ENCODE measurements around the gene LHPP. TPM values are rescaled to one million over a fixed set of nuclear protein-coding genes. Genes with fewer than 3 reads are reported as not detected.
"Not testable (repeated sequence)": the region's sequence is repeated elsewhere in the genome, so short reads cannot be mapped to it uniquely, and the experiment has no call there.

Gene LHPP
- polyA plus RNA-seq, 5 donors = 11.4 to 17.7 (median 13.0) TPM

GRCh38 chr10:124603376-124604213 is 142.0 kb downstream of the LHPP start:
- DNase-seq = no peak

DNA sequence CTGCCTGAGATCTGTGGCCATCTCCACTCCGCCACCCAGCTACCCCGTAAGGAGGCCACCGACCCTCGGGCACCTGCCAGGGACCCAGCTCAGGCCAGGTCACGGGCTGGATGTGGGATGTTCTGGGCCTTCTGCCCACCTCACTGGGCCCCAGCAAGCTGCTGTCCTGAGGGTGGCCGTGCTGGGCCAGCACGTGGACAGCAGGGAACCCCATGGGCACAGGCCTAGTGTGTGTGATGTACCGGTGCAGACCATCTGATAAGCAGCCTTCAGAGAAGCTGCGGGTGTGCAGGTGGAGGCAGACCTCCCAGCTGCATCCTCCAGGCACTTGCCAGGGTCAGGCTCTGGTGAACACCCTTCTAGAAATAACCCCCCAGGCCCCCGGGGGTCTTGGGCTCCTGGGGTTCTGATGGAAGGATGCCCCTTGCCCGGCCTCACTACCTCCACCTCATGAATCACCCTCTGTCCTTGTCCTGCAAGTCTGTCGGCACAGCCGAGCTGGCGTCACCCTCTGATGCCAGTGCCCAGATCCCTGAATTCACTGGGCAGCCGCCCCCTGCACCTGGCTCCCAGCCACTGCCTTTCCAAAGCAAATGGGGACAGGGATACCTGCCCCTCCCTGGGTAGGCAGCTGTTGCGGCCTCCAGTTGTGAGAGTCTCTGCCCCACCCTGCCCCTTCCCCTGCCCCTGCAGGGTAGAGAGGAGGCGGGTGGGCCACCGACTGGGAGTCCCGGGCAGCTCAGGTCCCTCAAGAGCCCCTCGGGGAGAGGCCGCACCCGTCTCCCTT is 142.8 kb downstream of the LHPP start:
- DNase-seq = no peak

- no peak for DNase-seq
Measured at GRCh38 chr10:124605001-124605370, 143.4 kb downstream of the LHPP start.

- DNase-seq = no peak
Measured at GRCh38 chr10:124605481-124605855, 143.8 kb downstream of the LHPP start.

GRCh38 chr10:124605856-124606812 is 144.5 kb downstream of the LHPP start:
- DNase-seq = no peak

DNA sequence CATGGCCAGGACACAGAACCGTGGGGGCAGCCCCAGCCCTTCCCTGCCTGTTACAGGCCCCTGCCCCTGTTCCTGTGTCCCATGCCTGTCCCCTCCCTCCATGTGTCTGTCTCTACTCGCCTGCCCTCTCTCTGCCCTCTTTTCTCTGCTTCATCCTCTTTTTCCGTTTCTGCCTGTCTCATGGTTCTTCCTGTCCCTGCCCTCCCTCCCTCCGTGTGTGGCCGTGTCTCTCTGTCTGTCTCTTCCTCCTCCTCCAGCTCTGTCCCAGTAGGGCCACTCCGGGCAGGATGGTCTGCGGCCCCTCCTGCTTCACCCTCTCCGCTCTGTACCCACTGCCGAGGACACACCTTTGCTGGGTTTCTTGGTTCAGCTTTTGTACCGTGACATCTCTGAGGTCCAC is 145.2 kb downstream of the LHPP start:
- no peak for DNase-seq

GRCh38 chr10:124607693-124608092 is 146.1 kb downstream of the LHPP start:
- DNase-seq = no peak

- DNase-seq = no peak
Measured at GRCh38 chr10:124608093-124608721, 146.6 kb downstream of the LHPP start.

DNA sequence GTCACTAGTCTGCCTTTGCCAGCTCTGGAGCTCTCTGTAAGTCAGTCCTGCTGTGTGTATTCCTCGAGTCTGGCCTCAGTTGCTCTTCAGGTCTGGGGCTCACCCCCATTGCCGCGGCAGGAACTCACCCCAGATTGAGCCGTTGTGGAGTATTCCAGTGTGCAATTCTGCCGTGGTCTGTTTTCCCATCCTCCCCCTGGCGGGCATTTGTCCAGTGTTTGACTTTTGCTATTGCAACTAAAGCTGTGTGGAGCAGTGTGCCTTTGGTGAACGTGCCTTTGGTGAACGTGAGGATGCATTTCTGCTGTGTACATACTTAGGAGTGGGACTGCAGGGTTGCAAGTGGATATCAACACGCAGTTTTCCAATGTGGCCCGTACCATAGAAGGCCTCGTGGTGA is 148.1 kb downstream of the LHPP start:
- DNase-seq = no peak

DNA sequence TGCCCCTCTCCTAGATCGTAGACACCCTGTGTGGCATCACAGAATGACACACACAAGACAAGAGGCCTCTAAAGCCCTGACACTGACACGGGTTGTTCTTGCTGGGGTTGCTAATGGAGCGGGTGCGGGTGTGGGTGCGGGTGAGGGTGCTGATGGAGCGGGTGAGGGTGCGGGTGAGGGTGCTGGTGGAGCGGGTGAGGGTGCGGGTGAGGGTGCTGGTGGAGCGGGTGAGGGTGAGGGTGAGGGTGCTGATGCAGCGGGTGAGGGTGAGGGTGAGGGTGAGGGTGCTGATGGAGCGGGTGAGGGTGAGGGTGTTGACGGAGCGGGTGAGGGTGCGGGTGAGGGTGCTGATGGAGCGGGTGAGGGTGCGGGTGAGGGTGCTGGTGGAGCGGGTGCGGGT is 148.6 kb downstream of the LHPP start:
- DNase-seq = not testable (repeated sequence)

- DNase-seq = not testable (repeated sequence)
Measured at GRCh38 chr10:124610851-124611250, 149.2 kb downstream of the LHPP start.

DNA sequence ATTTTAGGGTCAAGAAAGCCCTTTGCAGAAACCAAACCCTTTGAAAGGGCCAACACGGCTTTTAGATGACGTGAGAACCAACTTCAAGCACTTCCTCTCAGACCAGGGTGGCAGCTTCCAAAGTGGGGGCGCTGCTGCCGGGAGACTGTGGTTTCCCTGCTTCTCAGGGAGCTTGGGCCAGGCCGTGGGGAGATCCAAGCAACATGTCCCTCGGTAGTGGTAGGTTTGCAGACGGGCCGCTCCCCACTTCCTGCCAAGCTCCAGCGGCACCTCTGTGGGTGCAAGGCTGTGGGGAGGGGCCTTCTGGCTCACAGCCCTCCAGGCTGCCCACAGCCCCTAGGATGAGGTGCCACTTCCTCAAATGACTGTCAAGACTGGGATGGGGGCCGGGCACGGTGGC is 150.1 kb downstream of the LHPP start:
- no peak for DNase-seq

DNA sequence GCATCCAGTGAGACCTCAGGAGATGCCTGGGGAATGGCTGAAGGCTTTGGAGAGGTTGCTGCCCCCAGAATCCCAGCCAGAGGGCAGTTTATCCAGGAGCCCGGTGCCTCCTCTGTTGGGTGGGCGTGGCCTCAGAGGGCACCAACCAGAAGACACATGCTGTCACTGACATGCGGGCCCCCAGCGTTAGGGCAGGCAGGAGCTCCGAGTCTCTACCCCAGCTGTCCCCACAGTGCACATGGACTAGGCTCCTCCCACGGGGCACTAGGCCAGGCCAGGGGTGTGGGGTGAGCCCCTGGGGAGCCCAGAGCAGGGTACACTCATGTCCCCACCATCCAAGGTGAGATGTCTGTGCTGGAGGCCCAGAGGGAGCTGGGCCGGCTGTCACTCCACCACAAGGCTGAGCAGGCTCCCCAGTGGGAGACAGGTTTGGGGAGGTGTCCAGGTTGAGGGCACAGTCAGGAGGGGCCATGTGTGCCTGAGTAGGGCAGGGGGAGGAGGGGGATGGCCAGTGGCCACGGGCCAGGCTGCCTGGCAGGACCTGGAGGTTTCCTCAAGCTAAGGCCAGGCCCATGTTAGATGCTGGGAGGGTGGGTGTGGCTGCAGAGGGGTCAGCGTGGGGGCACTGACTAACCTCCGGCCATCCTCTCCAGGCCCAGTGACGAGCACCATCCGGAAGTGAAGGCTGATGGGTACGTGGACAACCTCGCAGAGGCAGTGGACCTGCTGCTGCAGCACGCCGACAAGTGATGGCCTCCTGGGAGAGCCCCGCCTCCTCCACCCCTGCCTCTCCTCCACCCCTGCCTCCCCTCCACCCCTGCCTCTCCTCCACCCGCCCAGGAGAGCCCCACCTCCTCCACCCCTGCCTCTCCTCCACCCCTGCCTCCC is 151.2 kb downstream of the LHPP start:
- DNase-seq = no peak

DNA sequence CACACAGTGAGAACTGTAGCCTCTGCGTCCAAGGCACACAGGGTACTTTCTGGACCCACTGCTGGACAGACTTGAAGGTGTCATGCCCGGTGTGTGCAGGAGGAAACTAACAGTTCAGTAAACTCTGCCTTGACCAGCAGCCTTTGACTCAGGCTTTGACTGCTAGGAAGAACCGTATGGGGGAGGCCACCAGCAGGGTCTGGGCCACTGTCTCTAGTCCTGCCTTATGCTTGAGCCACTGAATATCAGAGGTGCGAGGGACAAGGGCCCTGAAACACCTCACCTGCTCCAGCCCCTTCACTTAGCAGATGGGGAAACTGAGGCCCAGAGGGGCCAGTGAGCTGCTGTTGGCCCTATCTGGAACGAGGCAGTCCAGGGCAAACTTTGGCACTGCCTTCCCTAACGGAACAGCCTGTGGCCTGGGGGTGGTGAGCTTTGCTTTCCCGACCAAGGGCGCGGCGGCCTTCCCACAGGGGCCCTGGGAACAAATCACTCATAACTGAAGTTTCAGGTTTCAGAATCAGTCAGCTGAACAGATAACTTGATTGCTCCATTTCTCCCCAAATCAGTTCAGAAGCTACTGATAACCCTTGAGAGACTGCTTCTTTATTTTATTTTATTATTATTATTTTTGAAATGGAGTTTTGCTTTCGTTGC is 152.5 kb downstream of the LHPP start:
- DNase-seq = no peak

DNA sequence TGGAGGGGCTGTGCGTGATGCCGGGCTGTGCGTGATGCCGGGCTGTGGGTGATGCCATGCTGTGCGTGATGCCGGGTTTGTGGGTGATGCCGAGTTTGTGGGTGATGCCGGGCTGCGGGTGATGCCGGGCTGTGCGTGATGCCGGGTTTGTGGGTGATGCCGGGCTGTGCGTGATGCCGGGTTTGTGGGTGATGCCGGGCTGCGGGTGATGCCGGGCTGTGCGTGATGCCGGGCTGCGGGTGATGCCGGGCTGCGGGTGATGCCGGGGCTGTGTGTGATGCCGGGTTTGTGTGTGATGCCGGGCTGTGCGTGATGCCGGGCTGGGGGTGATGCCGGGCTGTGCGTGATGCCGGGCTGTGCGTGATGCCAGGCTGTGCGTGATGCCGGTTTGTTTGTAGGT is 153.6 kb downstream of the LHPP start:
- DNase-seq = no peak

GRCh38 chr10:124616040-124616835 is 154.6 kb downstream of the LHPP start:
- no peak for DNase-seq

DNA sequence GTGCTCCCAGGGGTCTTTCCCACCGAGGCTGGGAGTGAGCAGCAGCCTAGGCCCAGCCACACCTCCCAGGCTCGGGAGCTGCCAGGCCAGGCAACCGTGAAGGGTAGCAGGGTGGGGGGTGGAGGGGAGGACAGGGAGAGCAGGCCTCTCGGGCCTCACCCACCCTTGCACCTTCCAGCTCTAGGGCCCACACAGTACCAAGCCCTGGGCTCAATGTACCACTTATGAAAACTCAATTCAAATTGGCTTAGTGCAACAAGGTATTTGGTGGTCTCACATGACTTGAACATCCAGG is 155.2 kb downstream of the LHPP start:
- DNase-seq = no peak

- DNase-seq = no peak
Measured at GRCh38 chr10:124618470-124619073, 156.9 kb downstream of the LHPP start.

GRCh38 chr10:124619195-124619594 is 157.6 kb downstream of the LHPP start:
- no peak for DNase-seq
